Activated T-cell treated with anti-CD3 and anti-CD28 coated beads, Interleukin-2, amount 50 U/mL, for 1 hour (primary cell): Measurements from ENCODE around the gene FCN2.

Experiments
- DNase-seq: peaks from one replicate; pipeline ENCODE4 v3.0.0-alpha.2; 2020

FCN2 gene

DNA sequence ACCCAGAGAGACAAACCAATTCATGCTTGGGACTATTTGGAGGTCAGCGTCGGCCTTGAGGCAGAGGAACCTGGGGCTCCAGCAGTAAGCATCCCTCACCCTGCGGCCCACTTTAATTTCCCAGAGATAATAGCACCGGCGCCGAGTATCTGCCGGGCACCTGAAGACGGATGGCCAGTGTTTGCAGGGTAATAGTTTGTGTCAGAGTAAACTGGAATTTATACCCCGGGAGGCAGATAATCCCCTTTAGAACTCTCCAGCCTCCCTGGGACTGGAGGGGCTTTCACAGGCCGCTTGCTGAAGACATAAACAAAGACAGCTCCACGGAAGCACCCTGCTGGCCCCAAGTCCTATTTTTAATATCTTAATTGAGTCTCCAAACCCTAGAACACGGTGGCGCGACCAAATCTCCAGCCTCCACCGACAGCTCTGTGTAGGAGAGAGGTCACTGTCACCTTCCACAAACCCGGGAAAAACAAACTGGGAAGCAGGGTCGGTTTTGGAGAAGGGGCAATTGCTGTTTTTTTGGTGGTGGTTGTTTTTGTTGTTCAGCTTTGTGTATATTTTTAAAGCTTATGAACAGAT lies 54.5 kb downstream of the FCN2 start:
- no peak for DNase-seq

DNA sequence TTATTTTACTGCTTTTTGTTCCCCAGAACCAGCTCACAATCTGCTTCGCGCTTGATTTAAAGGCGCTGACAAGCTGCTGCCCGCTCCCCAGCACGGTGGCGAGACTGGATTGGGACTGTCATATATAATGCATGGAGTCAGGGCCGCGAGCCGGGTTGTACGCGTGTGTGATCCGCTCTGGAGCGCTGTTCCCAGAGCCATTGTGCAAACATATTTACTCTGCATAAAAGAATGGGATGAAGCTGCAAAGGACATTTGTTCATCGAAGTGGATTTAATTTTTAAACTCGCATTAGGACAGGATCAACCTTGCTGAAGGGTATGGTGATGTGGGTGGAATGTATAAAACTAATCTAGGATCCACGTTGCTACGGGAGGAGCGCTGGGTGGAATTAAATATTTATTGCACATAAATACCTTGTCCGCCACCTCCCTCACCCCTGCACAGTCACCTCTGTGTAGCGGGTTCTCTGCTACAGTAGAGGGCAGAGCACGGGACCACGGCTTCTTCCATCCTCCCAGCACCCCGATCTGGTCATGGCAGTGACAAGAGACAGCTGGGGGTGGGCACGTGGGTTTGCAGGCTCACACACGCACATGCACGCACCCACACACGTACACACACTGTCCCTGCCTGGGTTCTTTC lies 55.2 kb downstream of the FCN2 start:
- no peak for DNase-seq

DNA sequence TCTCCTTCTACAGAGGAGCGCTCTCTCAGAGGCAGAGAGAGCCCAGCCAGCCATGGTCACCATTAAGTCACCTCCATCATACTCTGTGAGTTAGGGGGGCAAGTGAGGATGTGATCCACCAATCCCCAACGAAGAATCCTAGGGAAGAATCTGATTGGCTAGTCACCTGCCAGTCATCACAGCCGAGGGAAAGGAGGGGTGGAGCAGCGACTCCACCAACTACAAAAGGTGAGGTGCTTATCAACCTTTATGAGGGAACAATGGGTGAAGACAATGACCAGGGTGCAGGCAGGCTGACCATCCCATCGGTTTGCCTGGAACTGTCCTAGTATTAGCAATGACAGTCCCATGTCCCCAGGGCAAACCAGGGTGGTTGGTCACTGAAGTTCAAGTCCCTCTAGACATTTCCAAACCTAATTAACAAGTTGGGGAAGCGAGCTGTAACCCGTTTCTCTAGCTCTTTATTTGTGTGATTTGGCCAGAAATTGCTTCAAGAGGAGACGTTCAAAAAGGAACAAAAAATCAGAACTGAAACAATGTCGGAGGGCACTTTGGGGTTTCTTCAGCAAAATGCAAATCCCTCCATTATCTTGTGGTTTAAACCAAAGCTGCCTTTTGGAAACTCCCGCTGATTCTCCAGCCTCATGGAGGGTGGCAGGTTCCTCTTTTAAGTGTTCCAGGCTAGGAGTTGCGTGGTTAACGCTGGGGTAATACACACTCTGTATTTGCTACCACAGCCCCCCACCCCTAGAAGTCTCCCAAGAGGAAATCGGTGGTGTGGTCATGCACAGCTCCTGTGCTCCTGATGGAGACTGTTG lies 55.9 kb downstream of the FCN2 start:
- DNase-seq = no peak
